GM23248 (cell line): ENCODE measurements around the gene TNFRSF4. TPM values are rescaled to one million over a fixed set of nuclear protein-coding genes. Genes with fewer than 3 reads are reported as not detected.
A peak's percentile ranks its signal among the peaks of the same experiment; 100 is the strongest.
"Not testable (repeated sequence)": the region's sequence is repeated elsewhere in the genome, so short reads cannot be mapped to it uniquely, and the experiment has no call there.

ENCODE experiments used
- DNase-seq: peaks from one replicate; pipeline ENCODE4 v3.0.0-alpha.2; 2015
- H2AFZ ChIP-seq: fragments of 200-600 bp; sonication (generic); 2 replicates; pipeline ENCODE4 v1.6.1; 2016; ENCODE audit warnings: antibody characterized with exemption
- H3F3A ChIP-seq: fragments of 200-600 bp; sonication (generic); 2 replicates; pipeline ENCODE4 v1.6.1; 2016; ENCODE audit warnings: mild to moderate bottlenecking, antibody characterized with exemption, mixed run types; ENCODE audit not compliant: insufficient read depth
- H3K27ac ChIP-seq: fragments of 200-600 bp; sonication (generic); 2 replicates; pipeline ENCODE4 v1.5.1; 2016; ENCODE audit warnings: mild to moderate bottlenecking
- H3K27me3 ChIP-seq: fragments of 200-600 bp; sonication (generic); replicated peaks from 2 replicates; pipeline ENCODE4 v1.6.1; 2016; ENCODE audit warnings: mild to moderate bottlenecking; ENCODE audit not compliant: insufficient read depth
- H3K36me3 ChIP-seq: fragments of 200-600 bp; sonication (generic); 2 replicates; pipeline ENCODE4 v1.6.1; 2016; ENCODE audit warnings: low read depth, mild to moderate bottlenecking
- H3K4me1 ChIP-seq: fragments of 200-600 bp; sonication (generic); 2 replicates; pipeline ENCODE4 v1.6.1; 2016; ENCODE audit warnings: mild to moderate bottlenecking; ENCODE audit not compliant: insufficient read depth
- H3K4me2 ChIP-seq: fragments of 200-600 bp; sonication (generic); one replicate; pipeline ENCODE4 v1.6.1; 2016; ENCODE audit warnings: mild to moderate bottlenecking; ENCODE audit not compliant: unreplicated experiment
- H3K4me3 ChIP-seq: fragments of 200-600 bp; sonication (generic); 2 replicates; pipeline ENCODE4 v1.5.1; 2016; ENCODE audit warnings: mild to moderate bottlenecking
- H3K79me2 ChIP-seq: fragments of 200-600 bp; sonication (generic); 2 replicates; pipeline ENCODE4 v1.6.1; 2016; ENCODE audit warnings: mild to moderate bottlenecking; ENCODE audit not compliant: insufficient read depth
- H3K9ac ChIP-seq: fragments of 200-600 bp; sonication (generic); 2 replicates; pipeline ENCODE4 v1.6.1; 2016; ENCODE audit warnings: mild to moderate bottlenecking
- H3K9me2 ChIP-seq: fragments of 200-600 bp; sonication (generic); 2 replicates; pipeline ENCODE4 v1.6.1; 2016; ENCODE audit warnings: mixed run types, mild to moderate bottlenecking, moderate library complexity; ENCODE audit not compliant: insufficient read depth
- H3K9me3 ChIP-seq: fragments of 200-600 bp; sonication (generic); one replicate; pipeline ENCODE4 v1.6.1; 2017; ENCODE audit warnings: low read depth
- H4K20me1 ChIP-seq: fragments of 200-600 bp; sonication (generic); 2 replicates; pipeline ENCODE4 v1.6.0; 2016; ENCODE audit not compliant: insufficient read depth
- EZH2 ChIP-seq: fragments of 200-600 bp; sonication (generic); IDR thresholded peaks from 2 replicates; pipeline ENCODE4 v1.6.1; 2018; ENCODE audit warnings: antibody characterized with exemption, mild to moderate bottlenecking; ENCODE audit not compliant: insufficient read depth, poor library complexity, severe bottlenecking
- EZH2phosphoT487 ChIP-seq: fragments of 200-600 bp; sonication (generic); IDR thresholded peaks from 2 replicates; pipeline ENCODE4 v1.6.1; 2018; ENCODE audit warnings: antibody characterized with exemption, moderate library complexity, mild to moderate bottlenecking, low read depth; ENCODE audit not compliant: insufficient read depth
- WGBS, 2 experiments: methylation state at CpG; one replicate each; pipeline ENCODE4 v1.1.6; 2015 to 2017; ENCODE audit warnings: low lambda C conversion rate in 2 of 2, low coverage in 1 of 2; ENCODE audit errors: missing lambda C conversion rate in 2 of 2; 5-methylcytosine and 5-hydroxymethylcytosine counted together
- in situ Hi-C: fragments of 300-500 bp; cut with MboI; formaldehyde crosslinking; loops from 2 replicates; pipeline ENCODE4 v1.15.0; 2020
- polyA plus RNA-seq: library from polyadenylated mRNA; unstranded; fragments of >200 nt; fragmentation: Nextera tagmentation; extraction: Ambion mirVana; gene quantifications from 2 replicates; pipeline ENCODE4 v1.2.1, GENCODE V29; 2016
- total RNA-seq: library from RNA; depleted of rRNA; stranded (reverse); fragments of >200 nt; shearing (Covaris generic); gene quantifications from 2 replicates; pipeline ENCODE4 v1.2.3, GENCODE V29; 2014

TNFRSF4 gene
- total and polyA plus RNA-seq, 2 experiments from 2014 or later: not detected

- Histone ChIP-seq H3K4me1 (no peaks in the 10 kb centered on the region), H2AFZ (no peak overlapping the region), H3K9ac (no peak overlapping the region), H3K9me3 (no peaks in the 10 kb centered on the region), H3K4me2 (no peak overlapping the region), H3K36me3 (peaks cover 3% of the 10 kb centered on the region; the same call in 1 of the 2 replicates), H3K79me2 (peaks cover 19% of the 10 kb centered on the region), H3K27me3 (no peaks in the 10 kb centered on the region), H4K20me1 (no peaks in the 10 kb centered on the region), H3K4me3 (no peak overlapping the region), H3K27ac (no peak overlapping the region), H3F3A (no peaks in the 10 kb centered on the region; the same call in 1 of the 2 replicates), H3K9me2 (no peaks in the 10 kb centered on the region)
- WGBS, 2 experiments: 80% methylated on average over 12 of the region's 12 CpGs
- no peak for TF ChIP-seq EZH2phosphoT487
- no peak for TF ChIP-seq EZH2
- DNase-seq: no peak
- in situ Hi-C loops: no loop called here
Measured at GRCh38 chr1:1253314-1253713, 39.4 kb upstream of the TNFRSF4 start.

DNA sequence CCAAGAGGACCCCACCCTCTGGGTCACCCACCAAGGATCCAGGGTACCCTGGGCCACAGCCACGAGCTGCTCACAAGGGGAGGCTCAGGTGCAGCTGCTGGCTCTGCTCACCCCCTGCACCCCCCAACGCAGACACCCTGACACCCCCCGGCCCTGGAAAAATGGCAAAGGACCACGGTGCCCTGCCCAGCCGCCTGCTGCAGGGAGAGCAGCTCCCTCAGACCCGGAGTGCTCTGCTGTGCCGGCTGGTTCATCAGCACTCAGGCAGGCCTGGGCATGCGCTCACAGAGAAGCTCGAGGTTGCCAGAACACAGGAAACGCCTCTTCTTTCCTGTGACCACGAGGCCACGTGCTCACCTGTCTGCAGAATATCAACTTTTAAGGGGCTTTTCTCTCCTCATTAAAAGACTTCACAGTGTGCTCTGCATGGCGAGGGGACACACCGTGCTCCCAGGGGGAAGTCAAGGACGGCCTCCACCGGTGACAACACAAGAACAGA is 36.9 kb upstream of the TNFRSF4 start:
- Histone ChIP-seq H3K36me3 (peaks cover 3% of the 10 kb centered on the region; the same call in 1 of the 2 replicates), H4K20me1 (no peaks in the 10 kb centered on the region), H3K27ac (no peak overlapping the region), H3K4me1 (no peaks in the 10 kb centered on the region), H3K9ac (no peak overlapping the region), H3K4me3 (no peak overlapping the region), H3K79me2 (no peaks in the 10 kb centered on the region), H2AFZ (no peak overlapping the region), H3K9me2 (no peaks in the 10 kb centered on the region), H3F3A (no peaks in the 10 kb centered on the region; the same call in 1 of the 2 replicates), H3K9me3 (no peaks in the 10 kb centered on the region), H3K4me2 (no peak overlapping the region), H3K27me3 (no peaks in the 10 kb centered on the region)
- WGBS, 2 experiments: 84 to 85% methylated on average over 15 to 16 of the region's 16 CpGs
- DNase-seq: no peak
- in situ Hi-C loops: no loop called here
- TF ChIP-seq EZH2 (no peak), EZH2phosphoT487 (no peak)

DNA sequence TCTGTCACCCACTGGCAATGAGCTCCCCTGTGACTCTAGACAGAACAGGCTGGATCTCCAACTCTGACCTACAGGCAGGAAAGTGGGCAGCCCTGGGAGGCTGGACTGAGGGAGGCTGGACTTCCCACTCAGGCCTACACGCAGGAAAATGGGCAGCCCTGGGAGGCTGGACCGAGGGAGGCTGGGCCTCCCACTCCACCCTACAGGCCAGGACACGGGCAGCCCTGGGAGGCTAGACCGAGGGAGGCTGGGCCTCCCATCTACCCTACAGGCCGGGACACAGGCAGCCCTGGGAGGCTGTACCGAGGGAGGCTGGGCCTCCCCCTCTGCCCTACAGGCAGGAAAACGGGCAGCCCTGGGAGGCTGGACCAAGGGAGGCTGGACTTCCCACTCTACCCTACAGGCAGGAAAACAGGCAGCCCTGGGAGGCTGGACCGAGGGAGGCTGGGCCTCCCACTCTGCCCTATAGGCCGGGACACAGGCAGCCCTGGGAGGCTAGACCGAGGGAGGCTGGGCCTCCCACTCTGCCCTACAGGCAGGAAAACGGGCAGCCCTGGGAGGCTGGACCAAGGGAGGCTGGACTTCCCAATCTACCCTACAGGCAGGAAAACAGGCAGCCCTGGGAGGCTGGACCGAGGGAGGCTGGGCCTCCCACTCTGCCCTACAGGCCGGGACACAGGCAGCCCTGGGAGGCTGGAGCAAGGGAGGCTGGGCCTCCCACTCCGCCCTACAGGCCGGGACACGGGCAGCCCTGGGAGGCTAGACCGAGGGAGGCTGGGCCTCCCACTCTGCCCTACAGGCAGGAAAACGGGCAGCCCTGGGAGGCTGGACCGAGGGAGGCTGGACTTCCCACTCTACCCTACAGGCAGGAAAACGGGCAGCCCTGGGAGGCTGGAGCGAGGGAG is 34.3 kb upstream of the TNFRSF4 start:
- in situ Hi-C loops, H3K4me2 ChIP-seq, H3K9me2 ChIP-seq, H3K9me3 ChIP-seq, H3K36me3 ChIP-seq, H3K9ac ChIP-seq, H3K4me3 ChIP-seq, H3F3A ChIP-seq, H2AFZ ChIP-seq, H3K27me3 ChIP-seq, H3K27ac ChIP-seq, DNase-seq, H3K79me2 ChIP-seq, H3K4me1 ChIP-seq, H4K20me1 ChIP-seq: not testable (repeated sequence)
- WGBS, 2 experiments: 82 to 90% methylated on average over 7 to 20 of the region's 21 CpGs

DNA sequence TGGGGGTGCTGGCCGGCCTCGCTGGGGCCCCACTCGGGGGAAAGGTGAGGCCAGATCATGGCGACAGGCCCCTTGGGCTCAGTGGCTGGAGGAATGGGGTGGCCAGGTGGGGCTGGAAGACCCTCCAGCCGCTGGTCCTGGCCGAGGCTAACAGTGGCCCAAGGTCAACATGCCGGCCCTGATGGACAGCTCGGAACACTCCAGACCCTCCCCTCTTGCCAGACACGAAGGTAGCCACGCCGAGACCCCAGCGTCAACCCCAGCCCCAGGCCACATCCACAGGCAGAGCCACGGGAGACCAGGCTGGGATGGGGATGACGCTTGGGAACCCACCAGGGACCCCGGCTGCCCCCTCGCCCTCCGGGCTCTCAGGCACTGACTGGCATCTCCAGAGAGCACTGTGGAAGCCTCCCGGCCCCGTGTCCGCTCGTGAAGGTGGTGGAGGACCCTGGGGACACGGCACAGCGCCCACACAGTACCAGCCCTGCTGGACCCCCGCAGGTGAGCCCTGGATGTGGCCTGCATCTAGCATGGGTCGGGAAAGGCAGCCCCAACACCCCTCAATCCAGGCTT is 33.5 kb upstream of the TNFRSF4 start:
- TF ChIP-seq EZH2phosphoT487 (no peak), EZH2 (no peak)
- Histone ChIP-seq H2AFZ (no peak overlapping the region), H3K4me1 (no peaks in the 10 kb centered on the region), H3K27me3 (no peaks in the 10 kb centered on the region), H4K20me1 (no peaks in the 10 kb centered on the region), H3K27ac (no peak overlapping the region), H3K79me2 (no peaks in the 10 kb centered on the region), H3K4me3 (no peak overlapping the region), H3F3A (no peaks in the 10 kb centered on the region), H3K4me2 (peak overlapping the region; percentile 19), H3K9me2 (no peaks in the 10 kb centered on the region), H3K36me3 (no peaks in the 10 kb centered on the region), H3K9me3 (no peaks in the 10 kb centered on the region), H3K9ac (no peak overlapping the region)
- in situ Hi-C loops: no loop called here
- WGBS, 2 experiments: 54 to 57% methylated on average over 23 to 24 of the region's 25 CpGs
- no peak for DNase-seq
